T-helper 1 cell treated with Interleukin-12 subunit alpha and Interleukin-12 subunit beta and Interleukin-4 antibody, amounts not matched to agents 30 μg/mL and 1 μg/mL, for 36 hours (primary cell): ENCODE measurements around the gene C1orf210.

Source experiments
- H3K27ac Mint-ChIP-seq: one replicate; pipeline ENCODE4 v1.8.0; 2021; ENCODE audit warnings: mild to moderate bottlenecking, mixed read lengths
- H3K27me3 Mint-ChIP-seq: one replicate; pipeline ENCODE4 v1.8.0; 2021; ENCODE audit warnings: low read depth, mixed read lengths
- H3K36me3 Mint-ChIP-seq: one replicate; pipeline ENCODE4 v1.8.0; 2021; ENCODE audit warnings: low read depth, mixed read lengths
- H3K4me1 Mint-ChIP-seq: one replicate; pipeline ENCODE4 v1.8.0; 2021; ENCODE audit warnings: low read depth, mixed read lengths
- H3K4me3 Mint-ChIP-seq: one replicate; pipeline ENCODE4 v1.8.0; 2021; ENCODE audit warnings: mild to moderate bottlenecking, moderate library complexity, mixed read lengths
- H3K9me3 Mint-ChIP-seq: one replicate; pipeline ENCODE4 v1.8.0; 2021; ENCODE audit warnings: mixed read lengths

Gene C1orf210

DNA sequence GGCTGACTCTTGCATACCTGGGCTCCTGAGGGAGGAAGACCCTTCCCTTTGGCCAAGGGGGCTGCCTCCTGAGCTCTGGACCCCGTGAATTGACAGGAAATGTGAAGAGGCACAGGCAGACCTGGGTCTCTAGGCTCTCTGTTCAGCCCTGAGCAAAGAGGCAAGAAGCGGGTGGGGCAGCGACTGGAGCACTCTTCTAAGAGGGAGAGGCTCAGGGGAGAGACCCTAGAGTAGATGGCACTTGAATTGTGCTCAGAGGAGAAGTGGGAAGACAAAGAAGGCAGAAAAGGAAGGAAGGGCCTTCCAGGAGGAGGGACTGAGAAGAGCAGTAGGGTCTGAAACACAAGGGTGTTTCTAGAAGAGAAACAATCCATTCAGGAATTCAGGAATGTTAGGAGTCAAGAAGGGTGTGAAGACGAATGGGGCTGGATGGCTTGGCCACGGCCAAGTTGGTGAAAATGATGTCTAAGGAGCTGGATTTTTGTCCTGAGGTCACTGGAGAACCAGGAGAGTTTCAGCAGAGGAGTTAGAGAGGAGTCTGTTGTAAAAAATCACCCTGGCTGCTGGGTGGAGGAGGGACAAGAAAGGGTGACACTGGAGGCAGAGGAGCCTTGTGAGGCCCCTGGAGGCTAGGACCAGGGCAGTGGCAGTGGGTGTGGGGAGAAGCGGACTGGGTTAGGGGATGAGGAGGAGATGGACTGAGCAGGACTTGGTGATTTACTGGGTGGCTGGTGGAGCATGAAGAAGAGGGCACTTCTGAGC, 20.7 kb upstream of the C1orf210 start:
- peaks cover 2% of the 10 kb centered on the region for H3K4me1 Mint-ChIP-seq
- H3K36me3 Mint-ChIP-seq: no peaks in the 10 kb centered on the region
- no peak overlapping the region for H3K27ac Mint-ChIP-seq
- H3K4me3 Mint-ChIP-seq: no peak overlapping the region
- H3K9me3 Mint-ChIP-seq: no peaks in the 10 kb centered on the region
- peaks cover 4% of the 10 kb centered on the region for H3K27me3 Mint-ChIP-seq

DNA sequence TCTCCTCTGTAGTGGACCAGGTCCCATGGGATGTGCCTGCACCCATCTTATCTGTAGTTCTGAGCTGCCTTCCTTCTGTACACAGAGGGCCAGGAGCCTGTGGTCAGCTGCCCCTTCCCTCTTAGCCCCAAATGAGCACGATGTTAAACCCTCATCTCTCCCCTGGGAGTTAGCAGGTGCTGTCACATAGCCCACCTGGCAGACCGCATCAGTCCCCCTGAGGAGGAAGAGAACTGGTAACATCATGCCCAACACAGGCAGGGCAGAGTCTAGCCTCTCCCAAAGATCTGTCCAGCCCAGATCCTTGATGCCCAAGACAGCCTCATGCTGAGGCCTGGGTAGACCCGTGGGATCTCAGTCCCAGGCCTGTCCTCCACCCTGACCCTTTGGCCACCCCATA, 20.1 kb upstream of the C1orf210 start:
- H3K27me3 Mint-ChIP-seq: no peaks in the 10 kb centered on the region
- no peaks in the 10 kb centered on the region for H3K9me3 Mint-ChIP-seq
- H3K36me3 Mint-ChIP-seq: no peaks in the 10 kb centered on the region
- no peak overlapping the region for H3K4me3 Mint-ChIP-seq
- no peak overlapping the region for H3K27ac Mint-ChIP-seq
- peaks cover 2% of the 10 kb centered on the region for H3K4me1 Mint-ChIP-seq

DNA sequence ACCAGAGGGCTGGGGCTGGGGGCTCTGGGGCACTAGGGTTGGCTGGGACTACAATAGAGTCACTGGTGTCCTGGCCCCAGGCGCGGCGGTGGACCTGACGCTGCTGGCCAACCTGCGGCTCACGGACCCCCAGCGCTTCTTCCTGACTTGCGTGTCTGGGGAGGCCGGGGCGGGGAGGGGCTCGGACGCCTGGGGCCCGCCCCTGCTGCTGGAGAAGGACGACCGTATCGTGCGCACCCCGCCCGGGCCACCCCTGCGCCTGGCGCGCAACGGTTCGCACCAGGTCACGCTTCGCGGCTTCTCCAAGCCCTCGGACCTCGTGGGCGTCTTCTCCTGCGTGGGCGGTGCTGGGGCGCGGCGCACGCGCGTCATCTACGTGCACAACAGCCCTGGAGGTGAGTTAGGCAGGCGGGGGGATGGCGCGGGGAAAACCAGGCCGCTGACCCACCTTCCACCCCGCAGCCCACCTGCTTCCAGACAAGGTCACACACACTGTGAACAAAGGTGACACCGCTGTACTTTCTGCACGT, 19.5 kb upstream of the C1orf210 start:
- Mint-ChIP-seq H3K27me3 (no peaks in the 10 kb centered on the region), H3K4me1 (peaks cover 2% of the 10 kb centered on the region)

DNA sequence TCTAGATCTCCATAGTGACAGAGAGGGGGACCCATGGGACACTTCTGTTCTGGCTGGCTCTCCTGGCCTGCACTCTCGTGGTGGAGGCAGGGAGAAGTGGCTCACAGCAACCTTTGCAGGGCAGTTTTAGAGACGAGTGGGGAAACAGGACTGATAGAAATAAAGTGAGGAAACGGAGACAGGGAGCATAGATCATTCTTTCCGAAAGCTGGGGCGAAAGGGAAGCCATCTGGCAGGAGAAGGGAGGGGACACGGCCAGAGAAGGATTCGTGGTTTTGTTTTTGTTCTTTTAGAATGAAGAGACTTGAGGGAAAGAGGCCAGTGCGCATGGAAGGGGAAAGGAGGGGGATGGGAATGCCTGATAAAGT, 18.9 kb upstream of the C1orf210 start:
- Mint-ChIP-seq H3K4me1 (peaks cover 2% of the 10 kb centered on the region), H3K4me3 (no peak overlapping the region), H3K27ac (no peak overlapping the region), H3K27me3 (no peaks in the 10 kb centered on the region), H3K36me3 (no peaks in the 10 kb centered on the region), H3K9me3 (no peaks in the 10 kb centered on the region)

More for the DNA sequence above, 19.5 kb upstream of the C1orf210 start:
- Mint-ChIP-seq H3K4me3 (no peak overlapping the region), H3K9me3 (no peaks in the 10 kb centered on the region), H3K36me3 (no peaks in the 10 kb centered on the region), H3K27ac (no peak overlapping the region)

DNA sequence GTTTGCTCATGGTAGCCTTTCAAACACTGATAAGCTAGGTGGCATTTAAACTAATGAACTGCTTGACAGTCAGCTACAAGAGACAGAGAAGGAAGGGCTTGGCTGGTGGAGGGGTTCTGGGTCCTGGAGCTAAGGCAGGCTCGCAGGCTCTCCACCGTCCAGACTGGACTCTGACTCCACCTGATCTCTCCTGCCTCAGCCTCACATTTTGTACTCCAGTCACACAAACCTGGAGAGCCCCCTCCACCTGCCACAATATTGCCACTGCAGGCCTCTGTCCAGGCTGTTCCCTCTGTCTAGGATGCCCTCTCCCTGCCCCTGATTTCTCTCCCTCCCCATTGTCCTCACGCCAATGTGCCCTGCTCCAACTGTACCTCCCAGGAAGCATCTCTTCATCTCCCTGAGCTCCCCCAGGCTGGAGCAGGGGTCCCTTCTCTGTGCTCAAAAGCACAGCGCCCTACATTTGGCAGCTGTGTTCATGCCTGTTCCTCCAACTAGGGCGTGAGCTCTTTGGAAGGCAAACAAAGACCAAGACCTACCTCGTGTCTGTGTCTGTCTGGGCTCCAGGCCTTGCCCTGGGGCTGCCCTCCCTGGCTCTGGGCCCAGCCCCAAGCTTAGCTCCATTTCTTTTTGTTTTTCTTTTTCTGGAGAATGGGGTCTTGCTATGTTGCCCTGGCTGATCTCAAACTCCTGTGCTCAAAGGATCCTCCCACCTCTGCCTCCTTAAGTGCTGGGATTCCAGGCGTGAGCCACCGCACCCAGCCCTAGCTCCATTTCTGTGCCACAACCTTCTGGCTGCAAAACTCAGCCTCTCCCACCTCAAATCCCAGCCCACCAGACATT, 18.3 kb upstream of the C1orf210 start:
- H3K4me1 Mint-ChIP-seq: peaks cover 2% of the 10 kb centered on the region
- H3K27me3 Mint-ChIP-seq: no peaks in the 10 kb centered on the region
- H3K4me3 Mint-ChIP-seq: no peak overlapping the region

DNA sequence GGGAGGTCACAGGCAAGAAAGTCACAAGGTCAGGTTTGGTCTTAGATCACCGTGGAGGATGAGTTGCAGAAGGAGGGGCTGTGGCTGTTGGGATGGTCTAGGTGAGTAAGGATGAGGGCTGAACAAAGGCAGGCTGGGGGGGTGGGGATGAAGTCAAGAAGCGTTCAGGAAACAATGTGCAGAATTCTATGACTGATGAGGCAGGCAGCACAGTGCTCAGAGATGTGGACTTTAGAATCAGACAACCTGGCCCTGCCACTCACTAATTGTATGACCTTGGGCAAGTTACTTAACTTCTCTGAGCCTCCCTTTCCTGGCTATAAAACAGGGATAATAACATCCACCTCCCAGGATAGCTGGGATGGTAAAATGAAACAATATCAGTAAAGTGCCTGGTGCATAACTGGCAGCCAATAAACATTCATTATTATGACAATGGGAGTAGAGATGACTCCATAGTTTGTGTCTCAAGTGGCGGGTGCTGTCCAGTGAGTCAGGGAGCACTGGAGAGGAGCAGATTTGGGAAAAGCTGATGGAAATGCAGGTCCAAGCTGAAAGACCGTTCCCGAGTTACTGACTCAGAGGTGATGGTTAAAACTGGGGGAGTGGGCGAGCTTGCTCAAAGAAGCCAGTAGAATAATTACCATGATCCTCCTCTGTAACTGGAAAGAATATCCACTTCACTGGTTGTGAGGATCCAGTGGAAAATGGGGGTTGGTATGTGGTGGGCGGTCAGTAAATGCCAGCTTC, 17.5 kb upstream of the C1orf210 start:
- Mint-ChIP-seq H3K9me3 (no peaks in the 10 kb centered on the region), H3K4me3 (no peak overlapping the region), H3K27ac (no peak overlapping the region), H3K36me3 (no peaks in the 10 kb centered on the region), H3K27me3 (no peaks in the 10 kb centered on the region), H3K4me1 (peaks cover 2% of the 10 kb centered on the region)

More for the DNA sequence above, 18.3 kb upstream of the C1orf210 start:
- H3K36me3 Mint-ChIP-seq: no peaks in the 10 kb centered on the region
- no peaks in the 10 kb centered on the region for H3K9me3 Mint-ChIP-seq
- H3K27ac Mint-ChIP-seq: no peak overlapping the region

DNA sequence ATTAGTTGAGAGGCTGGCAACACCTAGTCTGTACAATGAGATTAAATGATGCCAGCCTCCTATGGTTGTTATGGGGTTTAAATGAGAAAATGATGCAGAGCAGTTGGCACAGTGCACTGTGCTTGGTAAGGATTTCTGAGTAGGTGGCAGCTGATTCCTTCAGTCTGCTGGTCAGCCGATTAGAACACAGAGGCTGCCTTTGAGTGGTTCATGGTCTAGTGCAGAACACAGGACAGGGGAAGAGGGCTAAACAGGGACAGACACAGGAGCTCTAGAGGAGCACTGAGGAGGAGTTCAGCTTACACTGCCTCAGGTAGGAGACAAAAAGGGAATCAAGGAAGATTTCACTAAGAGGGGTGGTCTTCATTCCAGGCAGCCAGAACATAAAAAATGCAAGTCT, 16.8 kb upstream of the C1orf210 start:
- H3K4me3 Mint-ChIP-seq: no peak overlapping the region

DNA sequence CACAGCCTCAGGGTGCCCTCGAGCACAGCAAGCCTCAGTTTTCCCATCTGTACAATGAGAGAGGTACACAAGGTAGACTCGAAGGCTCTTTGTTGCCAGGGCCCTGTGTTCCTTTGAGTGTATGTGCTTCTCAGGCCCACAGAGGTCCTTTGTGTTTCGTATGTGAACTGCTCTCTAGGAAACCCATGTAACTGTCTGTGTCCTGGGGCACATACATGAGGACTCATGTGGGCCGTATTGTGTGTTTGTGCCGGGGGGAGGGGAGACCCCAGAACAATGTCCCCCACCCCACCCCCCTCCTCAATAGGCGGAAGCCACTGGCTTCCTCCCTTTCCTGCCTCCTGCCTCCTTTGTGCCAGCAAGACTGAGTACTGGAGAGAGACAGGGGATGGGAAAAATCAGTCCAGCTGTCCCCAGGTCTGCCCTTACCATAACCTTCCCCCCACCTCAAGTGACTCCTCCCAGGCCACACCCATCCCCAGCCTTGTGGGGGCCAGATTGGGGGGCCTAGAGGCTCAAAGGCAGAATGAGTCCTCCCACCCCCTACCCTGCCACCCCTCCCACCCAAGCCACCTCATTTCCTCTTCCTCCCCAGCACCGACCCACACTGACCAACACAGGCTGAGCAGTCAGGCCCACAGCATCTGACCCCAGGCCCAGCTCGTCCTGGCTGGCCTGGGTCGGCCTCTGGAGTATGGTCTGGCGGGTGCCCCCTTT, 15.2 kb upstream of the C1orf210 start, which contains the start of gene TIE1:
TSS of gene TIE1 (plus strand) at position 605 of the 717 bp plus-strand sequence. CDS start at position 695, 90 bp downstream.
- Mint-ChIP-seq H3K36me3 (no peaks in the 10 kb centered on the region), H3K27ac (no peak within 1 kb of the TSS), H3K4me3 (no peak within 1 kb of the TSS), H3K27me3 (no peaks in the 10 kb centered on the region), H3K4me1 (peaks cover 13% of the 10 kb centered on the region), H3K9me3 (no peaks in the 10 kb centered on the region)

More for the DNA sequence above, 16.8 kb upstream of the C1orf210 start:
- Mint-ChIP-seq H3K27me3 (no peaks in the 10 kb centered on the region), H3K27ac (no peak overlapping the region), H3K4me1 (peaks cover 2% of the 10 kb centered on the region), H3K36me3 (no peaks in the 10 kb centered on the region), H3K9me3 (no peaks in the 10 kb centered on the region)

DNA sequence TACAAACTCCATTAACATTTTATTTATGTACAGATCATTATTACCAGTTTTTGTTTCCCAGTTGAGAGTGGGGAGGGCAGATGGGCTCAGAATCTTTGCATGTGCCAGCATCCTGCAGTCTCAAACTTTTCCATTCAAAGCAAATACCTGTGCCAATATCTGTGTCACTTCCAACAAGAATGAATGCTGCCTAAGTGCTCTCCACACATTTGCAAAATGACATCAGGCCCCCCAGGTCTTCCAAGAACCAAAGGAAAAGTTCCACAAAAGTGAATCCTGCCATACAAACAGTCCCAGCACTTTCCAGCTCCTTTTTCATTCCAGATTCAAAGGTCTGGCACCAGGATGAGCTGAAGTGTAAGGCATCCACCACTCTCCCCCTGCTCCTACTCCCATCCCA, 13.7 kb upstream of the C1orf210 start:
- no peaks in the 10 kb centered on the region for H3K27me3 Mint-ChIP-seq
- no peak overlapping the region for H3K4me3 Mint-ChIP-seq
- peaks cover 19% of the 10 kb centered on the region for H3K4me1 Mint-ChIP-seq
- no peak overlapping the region for H3K27ac Mint-ChIP-seq
- no peaks in the 10 kb centered on the region for H3K9me3 Mint-ChIP-seq
- H3K36me3 Mint-ChIP-seq: no peaks in the 10 kb centered on the region

DNA sequence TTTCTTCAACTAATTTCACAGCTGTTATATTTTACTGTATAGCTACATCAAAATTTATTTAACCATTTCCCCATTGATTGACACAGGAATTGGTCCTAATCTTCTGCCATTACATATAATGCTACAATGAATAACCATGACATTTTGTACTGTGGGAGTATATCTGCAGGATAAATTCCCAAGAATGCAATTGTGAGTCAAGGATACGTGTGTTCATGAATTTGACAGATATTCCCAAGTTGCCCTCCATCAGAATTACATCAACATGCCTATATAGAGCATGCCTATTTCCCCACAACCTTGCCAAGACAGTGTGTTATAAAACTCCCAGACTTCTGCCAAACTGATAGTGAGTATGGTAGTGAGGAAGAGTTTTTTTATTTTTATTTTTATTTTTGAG, 12.7 kb upstream of the C1orf210 start:
- H3K27ac Mint-ChIP-seq: no peak overlapping the region
- no peaks in the 10 kb centered on the region for H3K27me3 Mint-ChIP-seq
- no peak overlapping the region for H3K4me3 Mint-ChIP-seq
- H3K36me3 Mint-ChIP-seq: no peaks in the 10 kb centered on the region
- peaks cover 21% of the 10 kb centered on the region for H3K4me1 Mint-ChIP-seq
- no peaks in the 10 kb centered on the region for H3K9me3 Mint-ChIP-seq

DNA sequence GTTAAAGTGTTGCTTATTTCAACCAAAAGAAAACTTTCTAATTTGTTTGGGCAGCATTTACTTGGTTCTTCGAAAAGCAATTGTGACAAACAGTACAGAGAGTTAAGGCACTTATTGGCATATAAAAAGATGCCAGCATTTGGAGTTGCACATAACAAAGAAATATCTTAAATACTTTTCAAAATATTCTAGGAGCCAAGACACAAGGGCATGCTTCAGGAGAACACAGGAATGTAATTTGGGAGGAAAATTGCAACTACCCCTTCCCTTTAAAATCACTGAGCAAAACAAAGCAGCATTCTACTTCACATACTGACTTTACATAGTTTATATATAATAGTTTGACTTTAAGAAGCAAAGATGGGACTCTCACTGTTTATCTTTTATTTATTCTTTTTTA, 10.8 kb upstream of the C1orf210 start:
- Mint-ChIP-seq H3K4me1 (peaks cover 21% of the 10 kb centered on the region), H3K36me3 (no peaks in the 10 kb centered on the region), H3K9me3 (no peaks in the 10 kb centered on the region), H3K27me3 (no peaks in the 10 kb centered on the region), H3K27ac (peak overlapping the region; percentile 77), H3K4me3 (peak overlapping the region; percentile 44)

DNA sequence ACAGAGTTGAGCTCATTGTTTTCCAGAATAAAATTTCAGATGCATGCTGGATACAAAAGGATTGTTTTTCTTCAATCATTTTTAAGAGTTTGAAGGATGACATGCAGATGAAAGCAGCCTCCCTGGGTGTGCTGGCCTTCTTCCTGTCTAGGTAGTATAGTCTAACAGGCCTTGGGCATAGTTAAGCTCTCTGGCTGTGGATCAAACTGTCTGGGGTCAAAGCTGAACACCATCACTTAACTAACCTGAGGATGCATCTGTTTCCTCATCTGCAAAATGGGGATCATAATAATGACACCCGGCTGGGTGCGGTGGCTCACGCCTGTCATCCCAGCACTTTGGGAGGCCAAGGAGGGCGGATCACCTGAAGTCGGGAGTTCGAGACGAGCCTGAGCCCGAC, 9.4 kb upstream of the C1orf210 start:
- H3K4me3 Mint-ChIP-seq: no peak overlapping the region
- H3K4me1 Mint-ChIP-seq: peaks cover 21% of the 10 kb centered on the region
- H3K36me3 Mint-ChIP-seq: no peaks in the 10 kb centered on the region
- no peaks in the 10 kb centered on the region for H3K27me3 Mint-ChIP-seq
- peak overlapping the region; percentile 75 for H3K27ac Mint-ChIP-seq
- H3K9me3 Mint-ChIP-seq: no peaks in the 10 kb centered on the region

DNA sequence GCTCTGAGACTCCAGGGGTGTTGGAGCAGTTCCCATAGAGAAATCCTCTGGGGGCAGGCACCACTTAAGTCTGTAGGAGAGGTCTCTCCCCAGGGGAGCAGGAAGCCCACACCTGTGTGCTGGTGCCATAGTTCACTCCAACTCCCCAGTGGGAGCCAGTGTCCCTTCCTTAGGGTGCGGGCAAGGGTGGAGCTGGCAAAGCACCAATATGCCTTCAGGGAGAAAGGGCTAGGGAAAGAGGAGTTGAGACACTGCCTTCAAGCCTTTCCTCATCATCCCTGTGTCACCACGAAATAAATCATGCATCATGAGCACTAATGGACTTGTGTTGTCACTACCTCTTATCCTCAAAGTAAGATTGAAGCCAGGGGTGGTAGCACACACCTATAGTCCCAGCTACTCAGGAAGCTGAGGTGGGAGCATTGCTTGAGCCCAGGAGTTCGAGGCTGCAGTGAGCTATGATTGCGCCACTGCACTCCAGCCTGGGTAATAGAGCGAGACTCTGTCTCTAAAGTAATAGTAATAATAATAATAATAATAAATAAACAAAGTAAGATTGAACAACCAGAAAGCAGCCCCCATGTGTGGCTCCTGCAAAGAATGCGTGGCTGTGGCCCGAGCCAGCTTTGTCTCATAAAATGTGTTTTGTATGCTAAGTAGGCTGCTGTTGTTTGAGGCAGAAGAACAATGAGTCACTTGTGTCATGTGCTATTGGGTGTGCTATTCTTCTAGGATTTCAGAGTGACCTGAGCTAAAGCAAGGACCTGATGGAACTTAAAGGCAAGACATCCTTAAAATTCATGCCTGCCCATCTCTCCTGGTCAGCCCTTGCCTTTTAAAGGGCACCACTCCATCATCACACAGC, 8.7 kb upstream of the C1orf210 start:
- Mint-ChIP-seq H3K36me3 (no peaks in the 10 kb centered on the region), H3K27me3 (no peaks in the 10 kb centered on the region)

More for the DNA sequence above, 8.7 kb upstream of the C1orf210 start:
- H3K4me3 Mint-ChIP-seq: no peak overlapping the region
- no peaks in the 10 kb centered on the region for H3K9me3 Mint-ChIP-seq
- peaks cover 21% of the 10 kb centered on the region for H3K4me1 Mint-ChIP-seq
- peak overlapping the region; percentile 75 for H3K27ac Mint-ChIP-seq
